GM19035 (cell line): ENCODE data around the gene AFTPH.
"Not testable (repeated sequence)": the region's sequence is repeated elsewhere in the genome, so short reads cannot be mapped to it uniquely, and the experiment has no call there.

Experiments used
- ATAC-seq: cut with Tn5 transposase; IDR thresholded peaks from one replicate; pipeline ENCODE4 v1.9.1; 2021; ENCODE audit not compliant: unreplicated experiment

Gene AFTPH

DNA sequence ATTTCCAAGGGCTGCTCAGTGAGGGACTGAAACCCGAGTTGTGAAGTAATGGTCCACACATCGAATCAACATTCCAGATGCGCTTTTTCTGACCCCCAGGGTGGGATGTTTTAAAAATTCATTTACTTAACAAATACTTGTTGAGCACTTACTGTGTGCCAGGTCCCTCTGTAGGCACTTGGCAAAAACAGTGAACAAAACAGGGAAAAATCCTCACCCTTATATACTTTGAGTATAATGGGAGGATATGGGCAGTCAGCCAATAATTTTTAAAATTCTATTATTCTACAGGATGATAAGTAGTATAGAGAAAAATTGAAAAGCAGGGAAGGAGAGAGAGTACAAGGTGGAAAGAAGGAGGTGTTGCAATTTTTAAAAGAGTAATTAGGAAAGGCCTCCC, 31.3 kb upstream of the AFTPH start:
- ATAC-seq, result no peak

DNA sequence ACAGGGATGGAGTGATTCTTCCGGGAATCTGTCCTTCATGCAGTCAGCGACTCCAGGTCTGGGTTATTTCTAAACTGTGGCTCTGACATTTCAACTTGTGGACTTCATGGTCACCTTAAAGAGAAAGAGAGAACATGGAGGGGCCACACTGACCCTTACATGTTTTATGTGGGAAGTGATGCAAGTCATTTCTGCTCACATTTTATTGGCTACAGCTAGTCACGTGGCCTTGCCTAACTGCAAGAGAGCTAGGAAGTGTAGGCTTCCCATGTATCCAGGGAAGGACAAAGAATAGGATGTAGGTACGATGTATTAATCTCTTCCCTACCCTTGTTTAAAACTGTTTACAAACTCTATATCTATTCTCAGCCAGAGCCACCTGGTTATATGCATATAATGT, 30.3 kb upstream of the AFTPH start:
- ATAC-seq, result no peak

DNA sequence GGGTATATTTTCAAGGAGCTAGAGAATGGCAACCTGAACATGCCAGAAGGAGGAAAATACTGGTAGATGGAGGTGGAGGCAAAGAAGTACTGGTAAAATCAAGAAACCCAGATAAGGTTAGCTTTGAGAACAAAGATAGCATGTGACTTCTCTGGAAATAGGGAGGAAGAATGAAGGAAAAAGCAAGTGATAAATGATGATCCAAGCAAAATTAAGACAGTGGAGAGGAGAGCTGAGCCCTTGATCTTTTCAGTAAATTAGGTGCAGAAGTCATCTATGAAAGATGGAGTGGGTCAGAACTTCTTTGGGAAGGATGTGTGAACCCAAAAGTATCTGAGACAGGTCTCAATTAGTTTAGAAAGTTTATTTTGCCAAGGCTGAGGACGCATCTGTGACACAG, 25.7 kb upstream of the AFTPH start:
- ATAC-seq, result no peak

DNA sequence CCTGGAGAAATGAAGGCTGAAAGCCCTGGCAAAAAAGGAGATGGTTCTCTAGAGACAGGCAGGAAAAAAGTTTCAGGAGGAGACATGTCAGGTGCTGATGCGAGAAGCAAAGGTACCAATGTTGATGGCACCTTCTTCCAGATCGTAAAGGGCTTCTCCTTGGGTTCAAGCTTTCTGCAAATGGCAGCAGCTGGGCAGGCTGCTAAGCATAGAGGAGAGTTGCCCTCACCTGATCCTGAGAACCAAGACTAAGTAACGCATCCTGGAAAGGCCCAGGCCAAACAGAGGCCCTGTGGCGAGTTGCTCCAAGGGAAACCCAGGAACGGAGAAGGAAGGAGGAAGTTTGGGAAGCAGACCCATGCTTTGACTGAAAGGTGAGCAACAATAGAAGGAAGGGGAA, 23.6 kb upstream of the AFTPH start:
- no peak for ATAC-seq

DNA sequence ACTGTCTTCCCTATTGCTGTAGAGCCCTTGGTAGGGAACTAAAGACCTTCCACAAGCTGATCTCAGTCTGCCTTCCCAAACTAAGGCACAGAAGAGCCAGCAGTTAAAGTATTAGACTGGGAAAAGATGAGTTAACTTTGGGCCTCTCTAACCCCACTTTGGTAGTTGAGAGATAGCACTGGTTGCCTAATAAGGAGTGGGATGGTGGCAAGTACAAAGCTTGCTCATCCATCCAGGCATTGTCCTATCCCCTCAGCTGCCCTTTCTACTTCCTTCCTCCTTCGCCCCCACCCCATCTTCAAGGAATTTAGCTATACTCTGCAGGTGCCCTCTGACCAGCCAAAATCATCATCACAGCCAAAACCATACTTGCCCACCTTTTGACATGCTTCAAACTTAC, 22.2 kb upstream of the AFTPH start:
- ATAC-seq, result no peak

DNA sequence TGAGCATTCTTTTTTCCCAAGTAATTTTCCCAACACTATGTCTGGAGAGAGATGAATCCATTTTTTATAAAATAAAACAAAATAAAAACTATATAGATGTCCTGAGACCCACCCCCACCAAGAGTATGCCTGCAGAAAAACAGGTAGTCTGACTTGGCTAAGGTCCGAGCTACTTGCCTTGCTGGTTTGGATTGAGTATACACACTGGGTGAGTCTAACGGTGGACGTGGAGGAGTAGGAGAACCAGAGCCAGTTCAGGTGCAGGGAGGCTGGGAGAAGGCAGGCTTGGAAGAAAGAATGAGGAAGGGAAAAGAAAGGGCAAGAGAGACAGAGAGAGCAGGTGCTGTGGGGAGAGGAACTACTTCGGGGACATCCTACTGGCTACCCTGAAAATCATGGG, 21.3 kb upstream of the AFTPH start:
- ATAC-seq, result no peak

DNA sequence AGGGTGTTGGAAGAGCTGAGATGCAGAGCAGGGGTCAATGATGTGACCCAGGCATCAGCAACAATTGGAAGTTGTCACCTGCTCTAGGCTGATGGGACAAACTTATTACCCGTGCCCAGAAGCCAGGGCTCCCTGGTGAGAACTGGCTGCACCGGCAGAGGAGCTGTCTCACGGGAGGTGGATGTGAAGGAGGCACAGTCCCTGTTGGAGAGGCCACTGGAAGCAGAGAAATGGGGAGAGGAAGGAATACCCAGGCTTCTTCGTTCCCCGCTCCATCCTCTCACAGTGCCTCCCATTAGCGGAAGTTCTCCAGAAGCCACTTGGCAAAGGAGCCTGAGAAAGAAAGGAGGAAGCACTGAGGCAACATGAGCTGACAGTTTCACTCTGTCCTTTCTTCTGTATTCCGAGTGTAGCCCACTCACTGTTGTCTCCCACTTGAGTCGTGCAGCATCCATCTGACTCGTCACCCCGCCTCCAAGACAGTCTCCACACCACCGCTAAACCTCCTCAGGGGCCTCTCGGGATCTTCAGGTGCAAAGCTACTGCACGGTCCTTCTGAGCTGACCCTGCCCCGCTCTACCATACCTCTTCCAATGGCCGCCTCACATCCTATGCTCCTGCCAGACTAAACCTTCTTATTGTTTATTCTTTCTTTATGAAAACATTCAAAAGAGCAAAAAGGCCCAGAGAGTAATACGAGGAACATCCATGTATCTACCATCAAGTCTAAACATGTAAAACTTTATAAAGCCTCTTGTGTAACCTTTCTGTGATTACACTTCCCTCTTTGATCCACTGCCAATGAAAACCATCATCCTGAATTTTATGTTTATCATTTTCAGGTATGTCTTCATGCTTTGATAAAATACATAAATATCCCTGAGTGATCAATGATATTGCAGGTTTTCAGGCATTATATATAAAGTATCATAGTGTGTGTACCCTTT, 19.1 kb upstream of the AFTPH start:
- ATAC-seq, result no peak

DNA sequence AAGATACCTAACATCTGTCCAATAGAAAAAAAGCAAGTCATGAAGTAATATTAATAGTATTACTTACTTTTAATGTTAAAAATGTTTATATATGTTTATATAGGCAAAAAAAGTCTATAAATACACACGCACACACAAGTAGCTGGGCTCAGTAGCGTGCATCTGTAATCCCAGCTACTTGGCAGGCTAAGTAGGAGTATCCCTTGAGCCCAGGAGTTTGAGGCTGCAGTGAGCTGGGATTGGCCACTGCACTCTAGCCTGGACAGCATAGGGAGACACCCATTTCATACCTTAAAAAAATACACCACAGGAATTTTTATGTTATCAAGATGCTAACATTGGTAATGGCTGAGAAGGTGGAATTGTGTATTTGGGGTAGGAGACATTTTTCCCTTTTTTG, 17.4 kb upstream of the AFTPH start:
- ATAC-seq, result no peak

DNA sequence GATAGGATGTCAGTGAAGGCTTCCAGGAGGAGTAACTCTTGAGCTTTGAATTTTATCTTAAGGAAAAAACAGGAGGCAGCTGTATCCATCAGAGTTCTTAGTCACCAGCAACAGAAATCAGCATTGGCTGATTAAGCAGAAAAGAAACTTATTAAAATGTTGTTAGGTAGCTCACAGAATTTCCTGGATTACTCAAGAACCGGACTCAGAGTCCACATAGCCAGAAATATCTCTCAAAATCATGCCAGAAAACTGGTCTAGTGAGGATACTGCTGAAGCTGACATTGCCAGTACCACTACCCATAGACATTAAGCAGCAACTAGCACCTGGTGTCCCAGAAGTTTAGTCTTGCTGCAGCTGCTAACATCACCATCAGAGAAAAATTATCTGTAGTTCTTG, 10.1 kb upstream of the AFTPH start:
- ATAC-seq, result no peak

DNA sequence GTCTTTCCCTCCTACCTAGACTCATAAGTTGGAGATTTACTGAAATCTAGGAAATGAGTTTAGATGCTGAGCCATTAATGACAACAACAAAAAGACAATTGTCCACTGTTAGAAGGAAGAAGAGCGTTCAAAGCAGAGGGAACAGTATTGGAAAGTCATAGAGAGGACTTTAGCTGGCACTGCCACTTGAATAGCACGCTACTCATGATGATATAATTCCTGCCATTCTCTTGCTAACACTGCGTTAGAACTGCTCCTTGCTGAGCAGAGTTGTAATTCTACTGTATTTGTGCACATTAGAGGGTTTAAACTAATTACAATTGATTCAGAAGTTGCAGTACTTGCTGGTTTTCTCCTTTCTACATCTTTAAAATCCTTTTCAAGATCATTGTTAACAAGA, 9.0 kb upstream of the AFTPH start:
- no peak for ATAC-seq

DNA sequence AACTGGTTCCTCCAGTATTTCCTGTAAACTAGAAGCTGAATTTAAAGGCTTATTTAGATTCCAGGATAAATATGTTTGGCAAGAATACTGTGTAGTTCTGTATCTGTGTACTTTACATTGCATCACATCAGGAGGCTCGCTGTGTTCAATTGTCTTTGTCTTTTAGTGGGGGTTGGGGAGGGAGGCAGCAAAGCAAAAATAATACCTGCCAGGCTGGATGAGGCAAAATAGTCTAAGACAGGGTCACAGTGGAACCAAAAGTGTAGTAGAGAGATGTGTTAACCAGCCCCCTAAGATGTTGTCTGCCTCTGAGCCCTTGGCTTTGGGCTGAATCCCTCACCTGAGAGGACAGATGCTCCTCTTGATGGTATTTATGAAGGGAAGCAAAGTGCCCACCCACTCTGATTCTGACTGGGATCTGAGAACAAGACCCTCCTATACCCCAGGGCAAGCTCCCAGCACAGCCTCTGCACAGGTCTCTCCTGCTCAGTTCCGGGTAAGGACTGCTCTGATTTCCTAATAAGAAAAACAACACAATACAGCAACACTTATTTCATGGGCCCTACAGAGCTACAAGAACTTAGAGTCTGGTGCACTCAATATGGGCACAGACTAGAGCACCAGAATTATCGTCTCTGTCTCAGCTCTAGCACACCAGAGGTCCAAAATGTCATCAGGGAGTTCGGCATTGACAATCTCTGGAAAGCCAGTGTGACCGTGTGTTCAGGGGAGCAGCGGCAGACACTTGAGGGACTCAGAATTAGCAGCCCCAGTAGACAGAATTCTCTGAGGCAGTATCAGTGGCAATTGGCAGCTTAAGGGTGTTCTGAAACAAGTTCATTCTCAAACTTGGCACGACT, 7.2 kb upstream of the AFTPH start:
- no peak for ATAC-seq

DNA sequence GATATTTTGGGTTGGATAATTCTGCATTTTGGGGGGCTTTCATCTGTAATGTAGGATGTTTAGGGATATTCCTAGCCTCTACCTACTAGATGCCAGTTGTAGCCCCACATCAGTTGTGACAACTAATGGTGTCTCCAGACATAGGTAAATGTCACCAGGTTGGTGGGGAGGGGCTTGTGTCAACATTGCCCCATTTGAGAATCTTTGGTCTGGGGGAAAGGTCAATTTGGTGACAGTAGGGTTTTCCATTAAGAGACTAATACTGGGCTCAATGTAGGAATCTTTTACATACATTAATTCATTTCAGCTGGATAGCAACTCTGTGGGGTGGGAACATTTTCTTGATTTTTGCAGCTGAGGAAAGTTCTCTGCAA, 6.6 kb upstream of the AFTPH start:
- ATAC-seq, result no peak

DNA sequence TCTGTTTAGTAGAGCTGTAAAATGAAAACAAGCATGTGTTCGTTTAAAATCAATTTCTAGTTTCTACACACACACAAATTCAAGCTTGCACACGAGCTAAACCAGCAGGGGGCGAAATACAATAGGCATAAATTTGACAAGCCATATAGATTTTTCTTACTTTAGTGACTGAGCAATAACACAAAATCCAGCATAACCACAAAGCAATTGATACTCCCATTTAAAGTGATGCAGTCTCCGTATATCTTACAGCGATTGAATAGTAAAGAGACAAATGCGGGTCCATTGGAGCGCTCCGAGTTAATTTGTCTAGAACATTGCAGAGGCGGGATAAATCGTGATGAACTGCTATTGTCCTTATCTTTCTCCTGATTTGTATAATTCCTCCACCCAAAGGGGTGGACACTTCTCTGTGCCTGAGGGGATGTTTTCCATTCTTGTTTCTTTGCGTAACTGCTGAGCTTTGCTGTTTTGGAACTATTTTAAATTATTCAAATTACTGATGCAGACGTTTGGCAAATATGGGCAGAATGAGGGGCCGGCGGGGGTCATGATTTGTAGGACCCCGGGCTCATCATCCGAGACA, 1.2 kb upstream of the AFTPH start:
- no peak for ATAC-seq

DNA sequence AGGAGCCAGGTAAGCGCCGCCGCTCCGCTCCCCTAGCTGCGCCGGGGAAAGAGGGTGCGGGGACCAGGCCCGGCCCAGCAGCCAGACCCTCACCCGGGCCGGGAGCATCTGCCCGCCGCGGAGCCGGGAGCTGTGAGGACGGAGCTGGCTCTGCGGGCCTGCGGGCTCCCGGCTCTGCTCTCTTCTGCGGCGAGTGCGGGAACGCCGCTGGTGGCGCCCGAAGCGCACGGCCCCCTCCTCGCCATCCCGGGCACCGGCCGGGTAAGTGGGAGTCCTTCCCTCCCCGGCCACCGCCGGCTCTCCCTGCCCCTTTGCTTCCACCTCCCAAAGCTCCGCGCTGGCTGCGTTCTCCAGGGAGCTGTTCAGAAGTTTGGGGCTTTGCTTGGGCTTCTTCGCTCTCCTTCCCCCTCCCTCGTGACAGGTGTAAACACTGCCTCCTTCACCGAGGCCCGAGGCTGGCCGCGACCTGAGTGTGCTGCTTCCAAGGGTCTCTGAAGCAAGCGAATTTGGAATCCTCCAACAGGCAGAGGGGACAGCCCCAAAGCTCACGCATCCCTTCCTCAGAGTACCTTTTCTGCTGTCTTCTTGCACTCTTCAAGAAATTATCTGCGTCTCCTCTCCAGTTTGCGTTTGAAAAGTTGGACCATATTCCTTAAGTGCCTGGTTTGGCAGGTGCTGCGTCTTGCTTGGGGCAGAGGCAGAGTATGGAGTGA, 632 bp downstream of the AFTPH start:
- ATAC-seq, result peak; percentile 20

DNA sequence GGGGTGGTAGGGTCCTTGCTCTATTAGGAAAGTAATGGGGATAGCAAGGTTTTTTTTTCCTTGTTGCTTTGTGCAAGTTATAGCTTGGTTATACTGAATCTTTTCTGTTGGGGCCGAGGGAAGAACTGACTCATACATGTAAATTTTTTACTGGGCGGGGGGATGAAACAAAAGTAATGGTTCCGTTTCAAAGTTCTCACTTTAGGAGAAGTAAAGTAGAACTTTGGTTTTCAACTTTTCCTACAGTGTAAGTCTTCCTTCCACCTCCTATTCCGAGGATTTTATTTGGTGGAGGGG, 1.1 kb downstream of the AFTPH start:
- ATAC-seq, result peak; percentile 31

DNA sequence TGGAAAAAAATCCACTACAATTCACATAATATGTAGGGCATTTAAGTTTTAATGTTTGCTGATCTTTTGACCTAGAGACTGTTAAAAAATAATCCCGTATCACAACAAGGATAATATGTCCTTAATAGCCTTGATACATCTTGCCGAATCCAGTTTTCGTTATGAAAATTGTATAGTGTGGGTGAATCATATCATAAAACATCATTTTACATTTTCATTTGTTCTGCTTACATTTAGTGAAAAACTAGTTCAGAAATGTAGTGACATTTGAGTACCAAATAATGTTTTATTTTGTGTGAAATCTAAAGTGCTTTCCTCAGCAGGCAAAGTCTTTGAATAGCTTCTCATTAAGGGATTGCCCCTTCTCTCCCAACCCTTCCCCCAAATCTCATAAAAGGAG, 1.9 kb downstream of the AFTPH start:
- no peak for ATAC-seq

DNA sequence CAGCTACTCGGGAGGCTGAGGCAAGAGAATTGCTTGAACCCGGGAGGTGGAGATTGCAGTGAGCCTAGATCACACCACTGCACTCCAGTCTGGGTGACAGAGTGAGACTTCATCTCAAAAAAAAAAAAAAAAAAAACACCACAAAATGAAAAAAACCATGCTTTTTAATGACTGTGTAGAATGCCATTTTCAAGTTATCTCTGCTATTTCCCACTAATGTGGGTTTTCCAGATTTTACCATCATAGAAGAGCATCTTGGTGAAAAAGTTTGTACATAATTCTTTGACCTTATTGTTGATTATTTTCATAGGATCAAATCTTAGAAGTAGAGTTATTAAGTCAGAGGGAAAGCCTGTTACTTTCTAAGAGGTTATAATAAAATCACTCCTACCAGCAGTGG, 6.8 kb downstream of the AFTPH start:
- ATAC-seq, result not testable (repeated sequence)

DNA sequence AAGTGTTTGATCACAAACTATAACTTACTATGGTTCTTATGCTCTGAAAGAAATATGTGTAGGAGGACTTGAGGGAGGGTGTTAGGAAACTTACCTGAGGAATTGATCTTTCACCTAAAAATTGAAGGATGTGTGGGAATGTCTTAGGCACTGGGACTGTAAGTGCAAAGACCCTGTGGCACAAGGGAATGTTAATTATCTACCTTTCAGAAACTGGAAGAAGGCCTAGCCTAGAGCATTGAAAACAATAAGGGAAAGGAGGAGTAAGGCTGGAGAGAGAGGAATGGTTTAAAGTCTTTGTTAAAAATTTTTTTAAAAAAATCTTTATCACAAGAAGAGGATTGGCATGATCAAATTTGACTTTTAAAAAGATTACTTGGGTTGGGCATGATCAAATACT, 7.9 kb downstream of the AFTPH start:
- no peak for ATAC-seq

DNA sequence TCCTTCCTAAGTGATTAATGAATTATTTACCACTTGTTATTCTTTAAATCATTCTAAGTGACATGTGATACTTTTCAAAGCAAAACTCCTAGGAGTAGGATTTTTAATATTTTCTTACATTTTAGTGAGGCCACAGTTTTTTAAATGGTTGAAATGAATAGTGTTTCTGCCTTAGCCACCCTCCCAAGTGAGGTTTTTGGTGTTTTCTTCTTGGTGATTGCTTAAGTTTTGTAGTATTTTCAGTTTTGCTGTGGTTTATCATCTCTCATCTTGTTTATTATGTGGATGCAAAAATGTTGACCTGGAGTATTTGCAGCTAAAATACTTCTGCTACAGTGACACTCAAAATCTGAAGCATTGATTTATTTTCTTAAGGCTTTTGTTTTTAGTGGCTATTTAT, 9.8 kb downstream of the AFTPH start:
- no peak for ATAC-seq

DNA sequence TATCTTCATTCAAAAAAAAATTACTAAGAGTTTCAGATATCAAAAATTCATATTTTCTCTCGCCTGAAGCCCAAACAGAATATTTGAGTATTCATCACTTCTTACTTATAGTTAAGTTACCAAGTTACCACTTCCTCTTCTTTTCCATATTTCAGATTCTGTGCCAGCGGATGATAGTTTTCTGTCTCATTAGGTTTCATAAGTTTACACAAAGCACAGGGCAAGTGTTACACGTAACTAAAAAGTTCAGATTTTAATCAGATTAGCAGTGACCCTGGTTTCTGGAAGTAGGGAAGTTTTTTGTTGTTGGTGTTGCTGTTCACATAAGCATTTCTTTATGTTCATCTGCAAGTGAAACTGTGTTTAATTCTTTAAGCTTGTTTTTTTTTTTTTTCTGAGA, 10.2 kb downstream of the AFTPH start:
- ATAC-seq, result no peak

DNA sequence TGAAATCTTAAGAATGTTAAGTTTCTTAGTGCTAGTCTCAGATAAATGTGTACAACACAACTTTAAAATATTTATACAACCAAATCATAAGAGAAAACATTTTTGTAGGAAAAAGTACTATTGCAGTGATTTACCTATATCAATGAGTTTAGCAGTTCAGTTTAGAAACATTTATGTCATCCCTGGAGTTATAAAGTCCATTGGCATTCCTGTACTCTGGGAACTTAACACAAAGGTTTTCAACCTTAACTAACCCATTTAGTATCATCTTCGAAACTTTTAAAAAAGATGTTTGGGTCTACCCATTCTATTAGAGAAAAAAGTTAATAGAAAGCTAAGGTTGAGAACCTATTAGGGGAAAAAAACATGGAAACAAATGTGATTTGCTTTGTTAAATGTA, 10.9 kb downstream of the AFTPH start:
- ATAC-seq, result no peak
